ENCODE results near the gene STXBP1.

Gene STXBP1

DNA sequence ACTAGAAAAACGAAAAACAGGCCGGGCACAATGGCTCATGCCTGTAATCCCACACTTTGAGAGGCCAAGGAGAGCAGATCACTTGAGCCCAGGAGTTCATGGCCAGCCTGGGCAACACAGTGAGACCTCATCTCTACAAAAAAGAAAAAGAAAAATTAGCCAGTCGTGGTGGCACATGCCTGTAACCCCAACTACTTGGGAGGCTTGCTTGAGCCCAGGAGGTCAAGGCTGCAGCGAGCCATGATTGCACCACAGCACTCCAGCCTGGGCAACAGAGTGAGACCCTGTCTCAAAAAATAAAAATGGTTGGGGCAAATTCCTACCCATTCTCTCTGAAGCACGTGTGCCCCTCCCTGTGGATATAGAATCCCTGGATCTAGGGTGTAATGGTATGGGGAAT lies 86.3 kb downstream of the STXBP1 start:
- no peak for DNase-seq

DNA sequence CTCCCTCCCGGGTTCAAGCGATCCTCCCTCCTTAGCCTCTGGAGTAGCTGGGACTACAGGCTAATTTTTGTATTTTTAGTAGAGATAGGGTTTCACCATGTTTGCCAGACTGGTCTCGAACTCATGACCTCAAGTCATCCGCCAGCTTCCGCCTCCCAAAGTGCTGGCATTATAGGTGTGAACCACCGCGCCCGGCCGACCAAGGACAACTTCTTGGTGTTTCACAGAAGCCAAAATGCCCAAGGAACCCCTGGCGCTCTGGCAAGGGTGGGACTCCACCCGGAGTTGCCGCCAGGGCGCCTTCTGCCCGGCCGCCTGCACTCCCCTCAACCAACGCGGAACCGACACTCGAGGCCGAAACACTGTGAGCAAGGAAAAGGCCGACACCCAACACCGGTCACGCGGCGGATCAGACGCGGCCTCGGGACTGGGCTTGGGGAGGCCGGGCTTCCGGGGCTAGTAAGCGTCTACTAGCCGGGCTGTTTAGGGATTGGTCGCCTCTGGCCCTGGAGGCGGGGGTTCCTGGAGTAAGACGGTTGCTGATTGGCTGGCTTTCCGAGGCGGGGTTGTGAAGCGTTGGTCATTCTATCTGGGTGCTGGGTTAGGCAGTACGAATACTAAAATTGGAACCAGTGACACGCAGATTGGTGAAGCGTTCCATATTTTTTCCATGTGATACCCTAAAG lies 87.1 kb downstream of the STXBP1 start:
- peak; percentile 93 for DNase-seq

DNA sequence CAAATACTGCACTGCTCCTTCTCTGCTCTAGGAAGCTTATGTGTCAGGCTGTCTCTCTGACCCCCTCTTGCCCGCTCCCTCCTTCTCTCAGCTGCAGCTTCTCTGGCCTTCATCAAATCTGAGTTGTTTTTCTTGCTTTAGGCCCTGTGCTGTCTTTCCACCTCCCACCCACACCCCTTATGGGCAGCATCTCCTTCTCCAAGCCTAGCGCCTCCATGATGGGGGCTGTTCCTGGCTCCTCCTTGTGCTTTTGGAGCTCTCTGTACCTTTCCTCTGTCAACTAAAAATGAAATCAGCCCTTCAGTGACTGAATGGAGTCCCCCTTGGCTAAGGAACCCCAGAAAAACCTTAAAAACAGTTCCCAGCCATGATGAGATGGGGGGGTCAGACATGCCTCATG lies 88.1 kb downstream of the STXBP1 start:
- DNase-seq: no peak

- DNase-seq: no peak
These were observed 88.6 kb downstream of the STXBP1 start for GRCh38 chr9:127700594-127701255.

DNA sequence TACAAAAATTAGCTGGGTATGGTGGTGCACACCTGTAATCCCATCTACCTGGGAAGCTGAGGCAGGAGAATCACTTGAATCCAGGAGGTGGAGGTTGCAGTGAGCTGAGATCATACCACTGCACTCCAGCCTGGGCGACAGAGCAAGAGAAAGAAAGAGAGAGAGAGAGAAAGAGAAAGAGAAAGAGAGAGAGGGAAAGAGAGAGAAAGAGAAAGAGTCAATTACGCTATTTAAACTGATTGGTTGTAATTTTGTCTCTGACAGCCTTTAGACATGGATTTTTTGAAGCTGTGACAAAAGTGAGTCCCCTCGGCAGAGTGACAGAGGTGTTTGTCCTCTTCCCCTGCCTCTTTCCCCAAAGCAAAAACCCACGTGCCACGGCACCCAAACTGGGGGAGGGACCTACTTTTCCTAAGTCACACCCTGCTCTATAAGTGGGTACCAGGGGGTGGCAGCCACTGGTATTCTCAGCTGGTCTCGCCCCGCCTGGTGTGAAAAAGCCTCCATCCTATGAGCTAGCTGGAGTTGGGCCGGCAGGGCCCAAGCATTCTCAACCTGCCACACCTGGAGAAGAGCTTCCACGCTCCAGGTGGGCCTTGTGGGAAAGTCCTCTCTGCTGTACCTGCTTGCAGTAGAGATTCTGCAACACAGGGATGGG lies 91.3 kb downstream of the STXBP1 start:
- DNase-seq: no peak

DNA sequence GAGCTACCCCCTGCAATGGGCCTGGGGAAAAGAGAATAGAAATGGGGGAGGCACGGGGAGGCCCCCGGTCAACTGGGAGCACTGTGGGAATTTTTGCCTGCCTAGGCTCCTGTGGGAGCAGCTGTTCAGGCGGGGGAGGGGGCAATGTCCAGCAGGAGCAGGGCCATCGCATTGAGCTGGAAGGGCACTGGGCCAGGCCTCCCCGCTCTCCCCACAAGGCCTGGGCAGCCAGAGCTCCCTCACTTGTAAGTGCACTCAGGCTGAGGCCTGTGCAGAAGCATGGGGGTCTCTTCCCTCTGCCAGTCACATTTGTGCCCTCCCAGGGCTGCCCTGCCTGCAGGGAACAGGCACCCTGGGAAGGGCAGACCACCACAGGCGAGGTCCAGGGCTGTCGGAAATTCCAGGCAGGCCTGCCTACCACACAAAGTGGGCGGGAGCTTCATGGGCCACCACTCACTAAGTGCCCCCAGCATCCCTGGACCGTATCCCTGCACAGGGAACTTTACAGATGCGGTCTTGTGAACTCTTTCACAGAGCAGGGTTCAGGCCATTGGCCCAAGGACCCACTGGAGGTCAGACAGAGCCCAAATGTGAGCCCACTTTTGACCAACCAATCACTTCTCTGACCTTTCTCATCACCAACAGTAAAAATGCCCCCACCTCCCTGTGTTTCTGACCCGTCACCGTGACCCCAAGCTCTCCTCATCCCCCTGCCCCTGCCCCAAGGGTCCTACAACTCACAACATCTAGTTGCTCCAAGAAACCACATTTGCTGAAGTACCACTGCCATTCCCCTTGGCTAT lies 93.7 kb downstream of the STXBP1 start:
- no peak for DNase-seq

GRCh38 chr9:127706836-127707241 lies 94.8 kb downstream of the STXBP1 start, which contains the start of gene CFAP157:
CFAP157 (plus strand) TSS chr9:127706988; CDS start chr9:127707032, 44 bp downstream.
- DNase-seq: no peak

- peak; percentile 35 for DNase-seq
These were observed 95.7 kb downstream of the STXBP1 start for GRCh38 chr9:127707766-127708165.

- no peak for DNase-seq
These were observed 97.0 kb downstream of the STXBP1 start for GRCh38 chr9:127708952-127709587.

GRCh38 chr9:127710204-127710783 lies 98.2 kb downstream of the STXBP1 start:
- DNase-seq: no peak

DNA sequence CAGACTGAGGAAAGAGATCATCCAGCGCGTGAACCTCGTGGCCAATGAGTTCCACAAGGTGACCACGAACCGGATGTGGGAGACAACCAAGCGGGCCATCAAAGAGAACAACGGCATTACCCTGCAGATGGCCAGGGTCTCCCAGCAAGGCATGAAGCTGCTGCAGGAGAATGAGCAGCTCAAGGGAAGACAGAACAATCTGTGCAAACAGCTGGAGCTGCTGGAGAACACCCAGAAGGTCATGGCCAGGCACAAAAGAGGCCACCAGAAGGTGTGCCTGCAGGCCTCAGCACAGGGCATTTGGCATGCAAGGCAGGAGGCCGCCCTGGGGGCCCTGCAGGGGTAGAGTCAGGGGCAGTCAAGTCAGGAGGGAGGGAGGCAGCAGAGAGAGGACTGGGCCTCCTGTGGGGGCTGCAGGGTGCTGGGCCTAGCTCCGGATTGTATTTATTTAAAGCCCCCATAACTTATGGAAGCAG lies 99.2 kb downstream of the STXBP1 start:
- peak; percentile 20 for DNase-seq

- no peak for DNase-seq
These were observed 99.8 kb downstream of the STXBP1 start for GRCh38 chr9:127711831-127712274.

- no peak for DNase-seq
These were observed 100.3 kb downstream of the STXBP1 start for GRCh38 chr9:127712371-127712770.

- DNase-seq: no peak
These were observed 100.8 kb downstream of the STXBP1 start for GRCh38 chr9:127712867-127713266.

- DNase-seq: no peak
These were observed 102.1 kb downstream of the STXBP1 start for GRCh38 chr9:127714020-127714750.

DNA sequence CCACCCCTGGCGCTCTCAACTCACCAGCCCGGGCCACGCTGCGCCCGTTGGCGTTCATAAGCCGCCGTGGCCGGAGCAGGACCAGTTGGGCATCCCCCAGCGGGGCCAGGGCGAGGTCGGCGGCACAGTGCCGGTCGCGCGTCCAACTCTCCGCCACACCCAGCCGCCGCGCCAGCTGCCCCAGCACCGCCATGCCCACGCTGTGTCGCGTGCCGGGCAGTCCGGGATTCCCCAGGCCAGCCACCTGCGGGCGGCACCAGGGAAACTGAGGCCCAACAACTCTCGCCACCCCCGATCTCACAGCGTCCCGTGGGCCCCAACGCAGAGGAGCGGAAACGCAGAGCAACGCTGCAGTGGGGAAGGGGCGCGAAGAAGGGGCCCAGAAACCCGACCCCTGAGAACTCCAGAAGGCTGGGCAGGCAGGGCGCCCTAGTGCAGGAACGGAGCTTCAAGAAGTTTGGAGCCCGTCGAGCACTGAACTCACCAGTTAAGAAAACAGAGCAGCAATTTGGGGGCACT lies 102.9 kb downstream of the STXBP1 start:
- no peak for DNase-seq

GRCh38 chr9:127715470-127716337 lies 103.6 kb downstream of the STXBP1 start, which contains the start of the genes PTRH1 and TTC16:
PTRH1 (minus strand) TSS chr9:127715663; CDS start chr9:127715639, 24 bp downstream.
TTC16 (plus strand) TSS chr9:127716079; CDS start chr9:127716146, 67 bp downstream.
- DNase-seq: peak; percentile 96

DNA sequence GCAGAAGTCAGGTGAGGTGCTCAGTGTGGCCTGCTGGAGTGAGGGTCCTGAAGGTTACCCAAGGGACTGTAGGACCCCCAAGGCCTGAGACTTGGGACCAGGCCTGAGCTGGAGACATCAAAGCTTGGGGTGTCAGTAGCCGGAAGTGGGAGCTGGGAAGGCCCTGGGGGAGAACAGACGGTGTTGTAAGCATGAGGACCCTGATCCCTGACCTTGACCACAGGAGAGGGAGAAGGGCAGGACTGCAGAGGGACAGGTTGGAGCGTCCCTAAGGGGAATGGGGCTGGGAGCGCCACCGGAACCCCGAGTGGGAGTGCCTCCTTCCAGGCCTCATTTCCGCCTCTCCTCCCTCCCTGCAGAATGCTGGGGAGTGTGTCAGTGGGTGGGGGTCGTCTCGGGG lies 104.3 kb downstream of the STXBP1 start:
- DNase-seq: no peak

- no peak for DNase-seq
These were observed 105.7 kb downstream of the STXBP1 start for GRCh38 chr9:127717766-127718165.

Measured in activated CD4-positive, alpha-beta T cell treated with anti-CD3 and anti-CD28 coated beads, Interleukin-2, amount 50 U/mL, for 16 hours (primary cell).